ENCODE measurements around the gene SLIT3. TPM values are rescaled to one million over a fixed set of nuclear protein-coding genes. Genes with fewer than 3 reads are reported as not detected.

SLIT3 gene
- total and polyA plus RNA-seq, 9 of the 15 experiments (the other 6 are each of a cell fraction or from before 2014, with no cell fraction given): 0.01 to 0.04 TPM; not detected in 7

DNA sequence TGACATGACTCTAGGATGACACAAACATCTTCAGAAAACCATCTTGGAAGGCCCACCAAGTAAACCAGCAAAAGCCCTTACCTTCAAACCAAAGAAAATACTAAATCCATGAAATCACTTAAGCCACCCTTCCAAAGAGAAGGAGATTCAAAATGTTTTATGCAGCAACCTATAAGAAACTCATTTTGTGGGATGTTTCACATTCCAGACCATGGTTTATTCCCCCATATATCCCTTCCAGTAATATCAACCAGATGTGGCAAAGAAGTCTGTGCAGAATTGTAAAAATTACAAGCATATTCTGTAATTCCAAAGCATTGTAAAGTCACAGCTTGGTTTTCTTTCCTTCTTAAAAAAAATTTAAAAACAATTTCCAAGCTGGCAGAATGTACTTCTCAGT lies 117.4 kb downstream of the SLIT3 start (continued):
- TF ChIP-seq L3MBTL2 (IDR thresholded peaks at IDR 0.05): no peak
- no peak for TF ChIP-seq ZNF740 (CRISPR knock-in tag; IDR thresholded peaks at IDR 0.05)
- TF ChIP-seq ZNF740 (tag; IDR thresholded peaks at IDR 0.05): no peak
- TF ChIP-seq KDM2B (CRISPR knock-in tag; IDR thresholded peaks at IDR 0.05): no peak
- no peak for TF ChIP-seq HNRNPL (IDR thresholded peaks at IDR 0.05; ENCODE audit: low read depth, low read length)
- TF ChIP-seq LARP7 (IDR thresholded peaks at IDR 0.05): no peak
- TF ChIP-seq, protein P1, sequence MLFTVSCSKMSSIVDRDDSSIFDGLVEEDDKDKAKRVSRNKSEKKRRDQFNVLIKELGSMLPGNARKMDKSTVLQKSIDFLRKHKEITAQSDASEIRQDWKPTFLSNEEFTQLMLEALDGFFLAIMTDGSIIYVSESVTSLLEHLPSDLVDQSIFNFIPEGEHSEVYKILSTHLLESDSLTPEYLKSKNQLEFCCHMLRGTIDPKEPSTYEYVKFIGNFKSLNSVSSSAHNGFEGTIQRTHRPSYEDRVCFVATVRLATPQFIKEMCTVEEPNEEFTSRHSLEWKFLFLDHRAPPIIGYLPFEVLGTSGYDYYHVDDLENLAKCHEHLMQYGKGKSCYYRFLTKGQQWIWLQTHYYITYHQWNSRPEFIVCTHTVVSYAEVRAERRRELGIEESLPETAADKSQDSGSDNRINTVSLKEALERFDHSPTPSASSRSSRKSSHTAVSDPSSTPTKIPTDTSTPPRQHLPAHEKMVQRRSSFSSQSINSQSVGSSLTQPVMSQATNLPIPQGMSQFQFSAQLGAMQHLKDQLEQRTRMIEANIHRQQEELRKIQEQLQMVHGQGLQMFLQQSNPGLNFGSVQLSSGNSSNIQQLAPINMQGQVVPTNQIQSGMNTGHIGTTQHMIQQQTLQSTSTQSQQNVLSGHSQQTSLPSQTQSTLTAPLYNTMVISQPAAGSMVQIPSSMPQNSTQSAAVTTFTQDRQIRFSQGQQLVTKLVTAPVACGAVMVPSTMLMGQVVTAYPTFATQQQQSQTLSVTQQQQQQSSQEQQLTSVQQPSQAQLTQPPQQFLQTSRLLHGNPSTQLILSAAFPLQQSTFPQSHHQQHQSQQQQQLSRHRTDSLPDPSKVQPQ (CRISPR knock-in tag; IDR thresholded peaks at IDR 0.05; ENCODE audit: borderline replicate concordance): no peak
- no peak for TF ChIP-seq CREBBP (IDR thresholded peaks at IDR 0.05; ENCODE audit: low read depth, low read length)
- TF ChIP-seq TRIM28 (IDR thresholded peaks at IDR 0.05): no peak

GRCh38 chr5:169182797-169183196 lies 118.1 kb downstream of the SLIT3 start:
- no peak overlapping the region for H3K4me2 ChIP-seq (ENCODE audit: insufficient read depth, low read length)
- TF ChIP-seq HOXB6 (CRISPR knock-in tag; IDR thresholded peaks at IDR 0.05; ENCODE audit: borderline replicate concordance) (no peak), ZNF79 (CRISPR knock-in tag; IDR thresholded peaks at IDR 0.05; ENCODE audit: low read depth) (no peak), ZNF695 (CRISPR knock-in tag; IDR thresholded peaks at IDR 0.05) (no peak), ZNF830 (CRISPR knock-in tag; IDR thresholded peaks at IDR 0.05) (no peak)
- TF ChIP-seq, protein P2, sequence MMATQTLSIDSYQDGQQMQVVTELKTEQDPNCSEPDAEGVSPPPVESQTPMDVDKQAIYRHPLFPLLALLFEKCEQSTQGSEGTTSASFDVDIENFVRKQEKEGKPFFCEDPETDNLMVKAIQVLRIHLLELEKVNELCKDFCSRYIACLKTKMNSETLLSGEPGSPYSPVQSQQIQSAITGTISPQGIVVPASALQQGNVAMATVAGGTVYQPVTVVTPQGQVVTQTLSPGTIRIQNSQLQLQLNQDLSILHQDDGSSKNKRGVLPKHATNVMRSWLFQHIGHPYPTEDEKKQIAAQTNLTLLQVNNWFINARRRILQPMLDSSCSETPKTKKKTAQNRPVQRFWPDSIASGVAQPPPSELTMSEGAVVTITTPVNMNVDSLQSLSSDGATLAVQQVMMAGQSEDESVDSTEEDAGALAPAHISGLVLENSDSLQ (IDR thresholded peaks at IDR 0.05): no peak
- no peak overlapping the region for H3K4me3 ChIP-seq
- no peaks in the 10 kb centered on the region for H3K79me2 ChIP-seq (ENCODE audit: control insufficient read depth, insufficient read depth, low read length)
- ChIA-PET CTCF (ENCODE audit: low intra/inter-chr PET ratio) (no interaction called here), POLR2A (no interaction called here)
- no peaks in the 10 kb centered on the region for H3K4me1 ChIP-seq (replicated peaks in 1 of 2; ENCODE audit: control insufficient read depth in 2 of 2, insufficient read depth in 2 of 2, low read length in 2 of 2)
- FAIRE-seq (no peak), DNase-seq (ENCODE audit: extremely low read depth in 1 of 4, low spot score in 3 of 4) (no peak), ATAC-seq (no peak)
- H3K9ac ChIP-seq (ENCODE audit: insufficient read depth in 1 of 2, low read depth in 2 of 2, low read length in 2 of 2): no peak overlapping the region
- no peak overlapping the region for H2AFZ ChIP-seq (ENCODE audit: low read depth, low read length)
- WGBS (ENCODE audit: insufficient coverage, low coverage, missing lambda C conversion rate): 0% methylated on average over 4 of the region's 4 CpGs
- no peaks in the 10 kb centered on the region for H3K27me3 ChIP-seq (ENCODE audit: control insufficient read depth in 2 of 2, insufficient read depth in 2 of 2, low read length in 2 of 2)
- no peaks in the 10 kb centered on the region for H3K9me3 ChIP-seq (replicated peaks; ENCODE audit: control insufficient read depth, insufficient read depth, low read depth, low read length)
- H4K20me1 ChIP-seq (replicated peaks; ENCODE audit: control insufficient read depth, insufficient read depth, low read length): no peaks in the 10 kb centered on the region
- H3K9me1 ChIP-seq (ENCODE audit: control insufficient read depth, insufficient read depth, low read length): no peaks in the 10 kb centered on the region
- no peaks in the 10 kb centered on the region for H3K36me3 ChIP-seq (ENCODE audit: control insufficient read depth, insufficient read depth, low read length)
- intact Hi-C loops (cut with micrococcal nuclease): no loop called here
- no peak overlapping the region for H3K27ac ChIP-seq (ENCODE audit: extremely low read depth, low read depth, low read length)
- in situ Hi-C loops (cut with MboI): no loop called here
- BruUV-seq (replicated peaks): no TSS peak
